GM10266 (cell line): ENCODE results near the gene DSCAML1.

Experiments used
- DNase-seq: peaks from one replicate; pipeline ENCODE4 v3.0.0; 2012; ENCODE audit errors: extremely low spot score
- TF ChIP-seq, protein P1 (sequence below): IDR thresholded peaks from 2 replicates; pipeline ENCODE4 v1.5.1; 2012; ENCODE audit warnings: mild to moderate bottlenecking, low read depth; ENCODE audit not compliant: control insufficient read depth, insufficient read depth; ENCODE audit errors: missing control alignments

DSCAML1 gene

DNA sequence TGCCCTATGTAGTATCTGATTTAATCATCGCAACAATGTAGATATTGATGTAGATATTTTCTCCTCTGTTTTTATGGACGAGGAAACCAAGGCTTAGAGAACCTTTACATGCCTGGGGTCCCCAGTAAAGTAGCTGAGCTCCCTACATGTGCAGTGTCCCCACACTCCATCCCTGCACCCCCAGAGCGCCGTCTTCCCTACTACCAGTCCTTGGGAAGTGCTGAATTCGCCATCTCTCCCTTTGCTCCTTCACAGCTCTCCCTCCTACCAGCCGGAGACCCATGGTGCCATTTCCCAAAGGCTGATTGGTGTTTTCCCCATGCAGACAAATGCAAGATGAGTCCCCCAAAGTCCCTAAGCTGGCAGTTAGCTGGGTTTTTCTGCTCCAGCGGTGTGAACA, 383.4 kb downstream of the DSCAML1 start:
- TF ChIP-seq, protein P1, sequence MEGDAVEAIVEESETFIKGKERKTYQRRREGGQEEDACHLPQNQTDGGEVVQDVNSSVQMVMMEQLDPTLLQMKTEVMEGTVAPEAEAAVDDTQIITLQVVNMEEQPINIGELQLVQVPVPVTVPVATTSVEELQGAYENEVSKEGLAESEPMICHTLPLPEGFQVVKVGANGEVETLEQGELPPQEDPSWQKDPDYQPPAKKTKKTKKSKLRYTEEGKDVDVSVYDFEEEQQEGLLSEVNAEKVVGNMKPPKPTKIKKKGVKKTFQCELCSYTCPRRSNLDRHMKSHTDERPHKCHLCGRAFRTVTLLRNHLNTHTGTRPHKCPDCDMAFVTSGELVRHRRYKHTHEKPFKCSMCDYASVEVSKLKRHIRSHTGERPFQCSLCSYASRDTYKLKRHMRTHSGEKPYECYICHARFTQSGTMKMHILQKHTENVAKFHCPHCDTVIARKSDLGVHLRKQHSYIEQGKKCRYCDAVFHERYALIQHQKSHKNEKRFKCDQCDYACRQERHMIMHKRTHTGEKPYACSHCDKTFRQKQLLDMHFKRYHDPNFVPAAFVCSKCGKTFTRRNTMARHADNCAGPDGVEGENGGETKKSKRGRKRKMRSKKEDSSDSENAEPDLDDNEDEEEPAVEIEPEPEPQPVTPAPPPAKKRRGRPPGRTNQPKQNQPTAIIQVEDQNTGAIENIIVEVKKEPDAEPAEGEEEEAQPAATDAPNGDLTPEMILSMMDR, result no peak
- no peak for DNase-seq

DNA sequence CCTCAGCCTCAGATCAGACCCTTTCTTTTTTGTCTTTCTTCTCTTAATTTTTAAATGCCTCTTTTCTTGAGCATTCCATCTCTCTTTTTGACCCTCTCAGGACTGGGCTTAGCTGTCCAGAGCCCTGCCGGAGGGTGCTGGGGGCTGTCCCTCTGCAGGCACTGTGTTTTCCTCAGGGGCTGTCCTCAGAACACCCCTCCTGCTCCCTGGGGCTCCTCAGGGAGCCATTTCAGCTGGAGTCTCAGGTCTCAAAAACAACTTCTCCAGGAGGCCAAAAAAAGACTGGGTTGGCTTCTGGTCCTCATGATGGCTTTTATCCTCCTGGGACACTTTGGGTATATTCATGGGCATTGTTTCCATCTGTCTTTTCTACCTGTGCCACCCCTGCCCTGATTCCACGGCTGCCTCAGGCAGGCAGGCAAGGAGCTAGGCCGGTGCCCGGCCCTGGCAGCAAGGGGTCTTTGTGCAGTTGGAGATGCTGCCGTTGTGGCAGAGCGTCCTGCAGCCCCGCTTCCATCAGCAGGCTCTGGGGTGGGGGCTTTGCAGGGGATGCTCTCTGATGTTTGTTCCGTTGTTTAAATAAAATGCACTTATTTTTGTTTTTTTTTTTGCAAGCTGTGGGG, 384.3 kb downstream of the DSCAML1 start:
- TF ChIP-seq, protein P1, result no peak
- DNase-seq, result no peak

DNA sequence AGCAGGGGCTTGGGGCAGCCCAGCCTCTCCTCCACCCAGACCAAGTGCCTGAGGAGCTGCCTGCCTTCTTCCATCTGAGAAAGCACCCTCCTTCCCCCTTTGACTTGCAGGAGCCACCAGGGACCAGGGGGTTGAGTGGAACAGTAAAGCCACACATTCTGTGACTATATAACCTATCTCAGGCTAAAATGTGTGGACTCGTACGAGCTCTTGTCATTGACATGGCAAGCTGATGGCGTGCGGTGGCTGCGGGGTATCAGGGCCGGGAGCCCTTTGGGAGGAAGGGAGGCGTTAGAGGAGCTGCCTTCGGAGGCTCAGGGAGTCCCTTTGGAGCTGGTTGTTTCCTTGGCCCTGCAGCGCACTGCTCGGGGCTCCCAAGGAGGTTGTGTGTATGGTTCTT, 384.8 kb downstream of the DSCAML1 start:
- TF ChIP-seq, protein P1, result no peak
- no peak for DNase-seq

DNA sequence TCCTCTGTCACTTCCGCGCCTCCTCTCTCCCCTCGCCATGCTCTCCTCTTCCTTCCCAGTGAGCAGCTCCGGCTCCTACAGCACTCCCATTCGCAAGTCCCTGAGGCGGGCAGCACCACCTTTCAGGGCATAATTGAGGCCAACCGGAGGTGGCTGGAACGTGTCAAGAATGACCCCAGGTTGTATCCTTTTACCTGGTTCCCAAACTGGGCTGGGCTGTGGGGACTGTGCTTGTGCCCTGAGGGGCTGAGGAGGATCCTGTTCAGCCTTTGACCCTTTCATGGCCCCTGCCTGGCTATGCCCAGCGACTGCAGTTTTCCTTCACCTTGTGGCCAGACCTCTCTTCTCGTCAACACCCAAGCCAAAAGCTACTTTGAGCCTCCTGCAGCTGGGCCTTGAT, 385.3 kb downstream of the DSCAML1 start:
- no peak for DNase-seq
- TF ChIP-seq, protein P1, result no peak

DNA sequence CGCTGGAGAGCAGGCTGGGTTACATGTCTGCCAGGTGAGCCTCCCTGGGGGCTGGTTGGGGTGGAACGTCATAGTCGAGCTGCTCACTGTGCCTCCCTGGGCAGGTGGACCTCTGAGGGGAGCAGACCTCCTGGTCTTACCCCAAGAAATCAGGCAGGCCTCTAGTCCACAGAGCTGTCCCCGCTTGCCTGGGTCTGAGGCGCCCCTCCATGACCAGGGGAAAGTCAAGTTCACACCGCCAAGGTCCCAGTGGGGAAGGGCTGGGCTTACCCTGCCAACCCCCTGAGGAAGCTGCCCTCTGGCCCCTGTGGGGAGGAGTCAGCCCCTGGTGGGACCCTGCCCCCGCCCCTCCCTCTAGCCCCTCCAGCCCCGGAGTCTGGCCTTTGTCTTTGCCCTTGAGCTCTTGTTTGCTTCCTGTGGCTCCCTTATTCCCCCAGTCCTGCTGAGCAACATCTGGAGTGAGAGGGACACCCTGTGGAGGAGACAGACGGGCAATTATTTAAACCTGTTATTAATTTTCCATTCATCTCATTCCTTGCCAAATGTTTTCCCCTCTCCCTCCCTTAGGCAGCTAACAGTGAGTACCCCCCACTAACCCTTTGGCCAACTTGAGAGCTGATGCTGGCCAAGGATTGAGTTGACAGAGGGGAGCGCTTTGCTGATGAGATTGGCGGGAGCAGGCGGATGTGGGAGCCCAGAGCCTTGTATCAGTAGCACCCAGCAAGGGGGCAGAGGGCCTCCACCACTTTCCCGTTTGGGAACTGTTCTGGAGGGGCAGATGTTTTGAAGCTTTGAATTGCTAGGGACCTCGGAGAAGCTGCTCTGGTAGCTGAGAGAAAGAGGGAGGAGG, 385.9 kb downstream of the DSCAML1 start:
- TF ChIP-seq, protein P1, result no peak
- no peak for DNase-seq

DNA sequence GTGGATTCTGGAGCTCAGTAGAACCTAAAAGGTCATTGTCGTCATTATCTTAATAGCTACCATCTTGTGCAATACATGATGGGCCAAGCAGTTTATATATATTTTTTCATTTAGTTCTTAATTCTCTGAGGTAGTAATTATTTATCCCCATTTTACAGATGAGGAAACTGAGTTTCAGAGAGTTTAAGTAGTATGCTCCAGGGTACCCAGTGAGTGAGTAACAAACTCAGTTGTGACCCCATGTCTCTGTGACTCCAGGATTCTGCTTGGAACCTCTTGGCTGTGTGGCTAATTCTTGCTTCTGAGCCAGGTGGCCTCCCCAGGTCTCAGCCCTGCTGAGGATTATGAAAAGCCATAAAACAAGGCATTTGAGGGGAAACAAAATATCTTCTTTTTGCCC, 386.8 kb downstream of the DSCAML1 start:
- TF ChIP-seq, protein P1, result no peak
- no peak for DNase-seq

DNA sequence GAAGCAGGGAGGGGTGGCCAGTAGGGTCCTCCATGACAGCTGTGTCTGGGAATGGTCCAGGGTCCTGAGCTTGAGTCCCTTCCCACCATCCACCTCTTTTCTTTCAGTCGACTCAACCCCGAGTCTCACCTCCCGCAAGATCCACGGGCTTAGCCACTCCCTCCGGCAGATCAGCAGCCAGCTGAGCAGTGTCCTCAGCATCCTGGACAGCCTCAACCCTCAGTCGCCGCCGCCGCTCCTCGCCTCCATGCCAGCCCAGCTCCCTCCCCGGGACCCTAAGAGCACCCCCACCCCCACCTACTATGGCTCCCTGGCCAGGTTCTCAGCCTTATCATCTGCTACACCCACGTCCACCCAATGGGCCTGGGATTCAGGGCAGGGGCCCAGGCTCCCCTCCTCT, 387.5 kb downstream of the DSCAML1 start:
- no peak for DNase-seq
- TF ChIP-seq, protein P1, result no peak
